A673 (cell line): ENCODE measurements around the gene PAX5.

Experiments
- EZH2 ChIP-seq: fragments of 200-600 bp; sonication (generic); IDR thresholded peaks from 2 replicates; pipeline ENCODE4 v1.6.1; 2017; ENCODE audit warnings: borderline replicate concordance, low read depth, mild to moderate bottlenecking, mixed read lengths, antibody characterized with exemption, low read length; ENCODE audit not compliant: poor library complexity, severe bottlenecking
- TF ChIP-seq, protein P1 (sequence below): fragments of 300-800, 200-600 bp; sonication (generic); conservative IDR thresholded peaks from 2 replicates; pipeline ENCODE4 v1.5.1; 2017; ENCODE audit warnings: low read depth, mild to moderate bottlenecking, antibody characterized with exemption, low read length, moderate library complexity, mixed read lengths

DNA sequence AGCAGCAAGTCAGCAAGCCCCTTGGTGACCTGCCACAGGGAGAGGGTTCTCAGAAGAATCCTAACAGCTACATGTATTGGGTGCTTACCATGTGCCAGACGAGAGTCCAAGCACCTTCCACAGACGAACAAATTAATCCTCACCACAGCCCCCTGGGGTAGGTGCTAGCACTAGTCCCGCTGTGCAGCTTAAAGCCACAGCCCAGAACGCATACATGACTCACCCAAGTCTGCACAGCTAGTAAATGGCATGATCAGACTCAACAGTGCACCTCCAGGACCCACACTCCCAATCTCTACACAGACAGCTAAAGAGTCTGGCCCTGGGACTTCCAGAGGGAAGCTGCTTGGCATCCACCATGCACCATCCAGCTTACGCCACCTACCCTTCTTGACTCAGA lies 111.5 kb downstream of the PAX5 start:
- TF ChIP-seq, protein P1, sequence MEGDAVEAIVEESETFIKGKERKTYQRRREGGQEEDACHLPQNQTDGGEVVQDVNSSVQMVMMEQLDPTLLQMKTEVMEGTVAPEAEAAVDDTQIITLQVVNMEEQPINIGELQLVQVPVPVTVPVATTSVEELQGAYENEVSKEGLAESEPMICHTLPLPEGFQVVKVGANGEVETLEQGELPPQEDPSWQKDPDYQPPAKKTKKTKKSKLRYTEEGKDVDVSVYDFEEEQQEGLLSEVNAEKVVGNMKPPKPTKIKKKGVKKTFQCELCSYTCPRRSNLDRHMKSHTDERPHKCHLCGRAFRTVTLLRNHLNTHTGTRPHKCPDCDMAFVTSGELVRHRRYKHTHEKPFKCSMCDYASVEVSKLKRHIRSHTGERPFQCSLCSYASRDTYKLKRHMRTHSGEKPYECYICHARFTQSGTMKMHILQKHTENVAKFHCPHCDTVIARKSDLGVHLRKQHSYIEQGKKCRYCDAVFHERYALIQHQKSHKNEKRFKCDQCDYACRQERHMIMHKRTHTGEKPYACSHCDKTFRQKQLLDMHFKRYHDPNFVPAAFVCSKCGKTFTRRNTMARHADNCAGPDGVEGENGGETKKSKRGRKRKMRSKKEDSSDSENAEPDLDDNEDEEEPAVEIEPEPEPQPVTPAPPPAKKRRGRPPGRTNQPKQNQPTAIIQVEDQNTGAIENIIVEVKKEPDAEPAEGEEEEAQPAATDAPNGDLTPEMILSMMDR: no peak
- no peak for TF ChIP-seq EZH2
